A204.1 (cell line): ENCODE measurements around the gene BRSK2.
"Not testable (repeated sequence)": the region's sequence is repeated elsewhere in the genome, so short reads cannot be mapped to it uniquely, and the experiment has no call there.

ENCODE experiments used
- FAIRE-seq: peaks from 2 replicates; lab custom pipeline; 2012; peaks lifted over from hg19 to GRCh38; lab: Jason Lieb, UNC

Gene BRSK2

DNA sequence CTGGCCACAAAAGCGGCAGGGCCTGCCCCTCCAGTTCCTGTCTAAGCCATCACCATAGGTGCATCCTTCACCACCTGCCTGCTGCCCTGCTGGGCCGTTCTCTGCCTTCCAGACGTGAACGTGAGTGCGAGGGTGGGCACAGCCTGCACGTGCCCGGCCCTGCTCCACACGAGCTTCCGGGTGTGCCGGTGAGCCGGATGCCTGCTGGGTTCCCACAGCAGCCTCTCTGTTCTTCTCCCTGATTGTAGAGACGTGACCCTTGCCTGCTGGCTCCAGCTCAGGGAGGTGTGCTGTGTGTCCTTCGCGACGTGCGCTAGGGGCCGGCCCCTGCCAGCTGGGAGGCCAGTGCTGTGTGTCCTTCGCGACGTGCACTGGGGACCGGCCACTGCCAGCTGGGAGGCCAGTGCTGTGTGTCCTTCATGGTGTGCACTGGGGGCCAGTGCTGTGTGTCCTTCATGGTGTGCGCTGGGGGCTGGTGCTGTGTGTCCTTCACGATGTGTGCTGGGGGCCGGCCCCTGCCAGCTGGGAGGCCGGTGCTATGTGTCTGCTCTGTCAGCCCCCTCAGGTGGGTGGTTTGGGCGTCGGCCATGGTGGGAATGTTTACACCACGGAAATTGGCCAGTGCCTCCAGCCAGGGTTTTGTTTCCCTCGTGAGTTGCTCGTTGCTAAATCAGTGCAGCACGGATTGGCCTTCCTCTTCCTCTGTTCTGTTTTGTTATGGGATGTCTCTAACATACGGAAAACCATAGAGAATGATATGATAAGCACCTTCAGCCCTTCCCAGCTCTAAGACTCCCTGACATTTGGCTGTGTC is 35.4 kb upstream of the BRSK2 start:
- FAIRE-seq, result no peak

DNA sequence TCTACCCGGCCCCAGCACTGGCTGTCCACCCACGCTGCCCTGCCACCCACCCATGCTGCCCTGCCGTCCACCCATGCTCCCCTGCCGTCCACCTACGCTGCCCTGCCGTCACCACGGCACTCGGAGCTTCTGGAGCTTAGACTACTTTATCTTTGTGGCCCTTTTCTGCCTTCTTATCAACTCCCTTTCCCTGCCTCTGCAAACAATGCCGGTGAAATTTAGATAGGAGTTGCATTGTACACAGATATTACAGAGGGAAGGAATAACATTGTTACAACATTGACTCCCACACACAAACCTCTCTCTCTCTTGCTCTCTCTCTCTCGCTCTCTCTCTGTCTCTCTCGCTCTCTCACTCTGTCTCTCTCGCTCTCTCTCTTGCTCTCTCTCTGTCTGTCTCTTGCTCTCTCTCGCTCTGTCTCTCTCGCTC is 33.7 kb upstream of the BRSK2 start:
- no peak for FAIRE-seq

DNA sequence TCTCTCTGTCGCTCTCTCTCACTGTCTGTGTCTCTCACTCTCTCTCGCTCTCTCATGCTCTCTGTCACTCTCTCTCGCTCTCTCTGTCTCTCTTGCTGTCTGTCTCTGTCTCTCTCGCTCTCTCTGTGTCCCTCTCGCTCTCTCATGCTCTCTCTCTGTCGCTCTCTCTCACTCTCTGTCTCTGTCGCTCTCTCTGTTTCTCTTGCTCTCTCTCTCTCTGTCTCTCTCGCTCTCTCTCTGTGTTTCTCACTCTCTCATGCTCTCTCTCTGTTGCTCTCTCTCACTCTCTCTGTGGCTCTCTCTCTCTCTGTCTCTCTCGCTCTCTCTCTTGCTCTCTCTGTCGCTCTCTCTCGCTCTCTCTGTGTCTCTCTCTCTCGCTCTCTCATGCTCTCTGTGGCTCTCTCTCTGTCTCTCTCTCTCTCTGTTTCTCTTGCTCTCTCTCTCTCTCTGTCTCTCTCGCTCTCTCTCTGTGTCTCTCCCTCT is 33.2 kb upstream of the BRSK2 start:
- FAIRE-seq, result no peak

DNA sequence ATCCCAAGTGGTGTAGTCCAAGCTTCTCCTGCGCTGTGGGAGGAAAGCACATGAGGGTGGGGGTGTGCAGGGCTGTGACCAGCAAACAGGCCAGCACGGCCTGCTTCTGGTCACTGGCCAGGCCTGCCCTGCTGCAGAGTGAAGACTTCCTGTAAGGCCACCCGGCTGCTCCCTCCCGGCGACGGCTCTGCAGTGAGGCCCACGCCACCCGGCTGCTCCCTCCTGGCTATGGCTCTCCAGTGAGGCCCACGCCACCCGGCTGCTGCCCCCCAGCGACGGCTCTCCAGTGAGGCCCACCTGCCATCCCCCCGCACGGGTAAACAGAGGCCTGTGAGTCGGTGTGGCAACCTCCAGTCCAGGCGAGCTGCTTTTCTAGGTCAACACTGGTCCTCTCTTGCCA is 31.4 kb upstream of the BRSK2 start:
- FAIRE-seq, result no peak

DNA sequence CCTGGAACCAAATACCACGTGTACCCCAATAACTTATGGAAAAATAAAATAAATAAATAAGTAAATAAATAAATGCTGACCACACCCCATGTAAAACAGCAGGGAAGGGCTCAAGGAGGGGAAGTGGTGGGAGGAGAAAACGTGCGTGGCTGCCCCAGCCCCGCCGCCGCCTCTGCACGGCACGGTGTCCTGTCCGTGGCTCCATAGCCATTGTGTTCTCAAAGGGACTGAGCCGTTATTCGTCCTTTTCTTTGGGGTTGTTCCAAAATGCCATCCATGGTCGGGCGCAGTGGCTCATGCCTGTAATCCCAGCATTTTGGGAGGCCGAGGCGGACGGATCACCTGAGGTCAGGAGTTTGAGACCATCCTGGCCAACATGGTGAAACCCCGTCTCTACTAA is 30.8 kb upstream of the BRSK2 start:
- FAIRE-seq, result not testable (repeated sequence)

DNA sequence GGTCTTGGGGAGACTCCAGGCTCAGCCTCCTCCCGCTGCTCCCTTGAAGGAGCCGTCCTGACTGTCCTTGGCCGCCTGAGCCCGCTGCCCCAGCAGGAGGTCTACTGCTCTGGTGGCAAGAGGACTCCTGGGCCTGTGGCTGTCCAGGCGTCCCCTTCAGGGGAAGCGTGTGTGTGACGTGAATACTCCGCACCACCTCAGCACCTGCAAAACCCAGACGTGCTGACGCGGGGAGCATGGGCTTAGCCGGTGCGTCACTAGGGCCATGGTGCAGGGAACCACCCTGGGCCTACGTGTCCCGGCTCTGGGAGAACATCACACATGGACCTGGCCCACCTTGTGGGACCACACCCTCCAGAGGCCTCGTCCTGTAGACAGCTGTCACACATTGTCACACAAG is 30.2 kb upstream of the BRSK2 start:
- no peak for FAIRE-seq

DNA sequence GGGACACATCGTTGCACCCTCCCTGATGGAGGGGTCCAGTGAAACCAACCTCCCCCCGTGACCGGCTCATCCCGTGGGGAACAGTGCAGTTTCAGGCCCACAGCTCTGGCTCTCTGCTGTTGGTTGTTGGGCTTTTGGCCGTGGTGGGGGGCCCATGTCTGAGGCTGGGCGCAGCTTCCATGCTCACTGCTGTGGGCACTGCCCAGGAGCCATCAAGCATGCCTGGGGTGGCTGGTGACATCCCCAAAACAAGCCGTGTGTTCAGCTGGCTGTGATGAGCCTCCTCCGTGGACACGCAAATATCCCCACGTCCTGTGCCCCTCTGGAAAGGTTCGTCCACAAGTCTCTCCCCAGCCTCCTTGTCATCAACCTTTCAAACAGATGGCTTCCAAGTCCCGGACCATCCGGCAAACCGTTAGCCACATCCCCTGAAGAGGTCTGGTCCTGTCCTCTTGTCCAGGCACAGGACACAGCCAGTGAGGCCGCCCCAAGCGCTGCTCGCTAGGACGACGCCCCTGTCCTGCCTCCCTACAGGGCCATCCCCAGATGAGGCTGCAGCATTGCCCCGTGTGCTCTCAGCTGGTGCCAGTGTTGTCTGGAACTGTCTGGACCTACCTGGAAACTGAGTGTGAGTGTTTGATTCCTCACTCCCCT is 29.4 kb upstream of the BRSK2 start:
- no peak for FAIRE-seq

DNA sequence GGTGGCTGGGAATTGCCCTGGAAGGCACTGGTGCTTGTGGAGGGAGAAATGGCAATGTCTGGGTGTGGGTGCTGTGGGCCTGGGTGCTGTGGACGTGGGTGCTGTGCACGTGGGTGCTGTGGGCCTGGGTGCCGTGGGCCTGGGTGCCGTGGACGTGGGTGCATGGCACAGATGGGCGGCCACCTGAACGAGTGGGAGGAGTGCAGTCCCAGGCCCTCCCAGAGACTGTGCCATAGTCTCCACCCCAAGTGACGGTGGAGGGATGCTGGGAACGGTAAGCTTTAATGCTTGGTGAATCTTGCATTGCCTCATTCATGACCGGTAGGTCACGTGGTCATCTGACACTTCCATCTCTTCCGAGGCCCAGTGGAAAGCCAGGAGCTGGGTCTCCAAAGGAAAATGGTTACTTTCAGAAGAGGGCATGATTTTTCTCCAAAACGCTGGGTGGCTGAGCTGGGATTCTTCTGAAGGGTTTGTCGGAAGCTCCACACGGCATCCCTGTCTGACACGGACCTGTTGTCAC is 28.8 kb upstream of the BRSK2 start:
- no peak for FAIRE-seq

DNA sequence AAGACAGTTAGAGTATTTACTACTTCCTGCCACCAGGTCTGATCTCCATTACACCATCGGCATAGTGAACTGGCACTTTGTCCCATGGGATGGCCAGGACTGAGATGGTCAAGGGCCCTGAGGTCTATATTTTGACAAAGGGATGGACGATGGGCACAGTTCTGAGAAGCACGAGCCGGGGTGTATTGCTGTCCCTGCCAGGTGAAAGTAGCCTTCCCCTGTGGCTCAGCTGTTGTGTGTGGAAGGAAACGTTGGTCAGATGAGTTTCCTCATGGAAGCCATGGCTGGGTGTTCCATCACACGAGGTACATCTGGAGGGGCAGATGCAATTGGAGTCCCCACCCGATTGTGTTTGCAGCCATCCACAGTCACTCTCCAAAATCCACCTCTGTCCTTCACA is 27.9 kb upstream of the BRSK2 start:
- FAIRE-seq, result no peak

DNA sequence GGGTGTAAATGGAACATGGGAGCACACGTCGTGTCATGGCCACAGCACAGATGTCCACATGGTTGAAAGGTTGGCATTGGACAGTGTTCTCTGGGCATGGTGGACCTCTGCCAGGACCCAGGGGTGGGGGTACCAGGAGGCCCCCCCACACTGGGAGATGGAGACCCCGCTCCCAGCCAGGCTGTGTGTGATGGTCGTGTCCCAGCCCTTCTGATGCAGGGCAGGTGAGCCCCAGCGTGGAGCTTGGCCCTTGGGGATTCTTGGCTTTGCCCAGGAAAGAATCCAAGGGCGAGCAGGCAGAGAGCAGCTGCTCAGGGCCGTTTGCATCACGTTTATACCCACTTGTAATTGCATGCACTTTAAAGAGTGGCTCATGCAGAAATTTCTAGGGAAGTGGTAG is 22.0 kb upstream of the BRSK2 start:
- FAIRE-seq, result no peak

DNA sequence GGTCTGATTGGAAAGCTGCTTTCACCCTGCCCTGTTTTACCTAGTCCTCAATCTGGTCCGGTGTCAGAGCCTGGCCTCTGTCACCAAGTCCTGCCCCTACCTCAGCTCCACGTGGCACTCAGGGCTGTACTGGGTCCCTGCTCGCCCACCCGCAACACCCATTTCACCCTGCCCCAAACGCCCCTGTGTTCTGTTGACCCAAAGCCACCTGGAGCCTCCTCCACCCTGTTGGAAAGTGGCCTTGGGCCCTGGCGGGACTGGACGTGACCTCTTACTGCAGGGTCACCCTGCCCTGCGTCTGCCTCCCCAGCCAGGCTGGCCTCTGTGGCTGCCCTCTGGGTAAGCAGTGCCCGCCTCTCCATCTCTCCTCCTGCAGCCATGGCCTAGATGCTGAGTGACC is 21.5 kb upstream of the BRSK2 start:
- no peak for FAIRE-seq

DNA sequence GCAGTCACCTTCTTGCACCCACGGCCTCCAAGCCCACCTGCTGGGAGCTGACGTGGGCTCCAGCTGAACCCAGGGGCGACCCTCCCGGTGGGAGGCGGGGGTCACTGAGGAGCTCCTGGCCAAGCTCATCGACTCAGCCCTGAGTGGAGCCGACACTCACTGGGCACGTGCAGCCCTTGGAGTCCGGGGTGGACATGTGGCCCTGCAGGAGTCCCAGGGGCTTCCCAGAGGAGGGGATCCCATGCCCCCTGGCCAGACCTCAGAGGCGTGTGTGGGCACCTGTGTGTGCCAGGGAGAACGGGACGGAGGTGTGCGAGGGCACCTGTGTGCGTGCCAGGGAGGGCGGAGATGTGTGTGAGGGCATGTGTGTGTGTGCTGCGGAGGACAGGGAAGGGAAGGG is 20.8 kb upstream of the BRSK2 start:
- FAIRE-seq, result no peak

DNA sequence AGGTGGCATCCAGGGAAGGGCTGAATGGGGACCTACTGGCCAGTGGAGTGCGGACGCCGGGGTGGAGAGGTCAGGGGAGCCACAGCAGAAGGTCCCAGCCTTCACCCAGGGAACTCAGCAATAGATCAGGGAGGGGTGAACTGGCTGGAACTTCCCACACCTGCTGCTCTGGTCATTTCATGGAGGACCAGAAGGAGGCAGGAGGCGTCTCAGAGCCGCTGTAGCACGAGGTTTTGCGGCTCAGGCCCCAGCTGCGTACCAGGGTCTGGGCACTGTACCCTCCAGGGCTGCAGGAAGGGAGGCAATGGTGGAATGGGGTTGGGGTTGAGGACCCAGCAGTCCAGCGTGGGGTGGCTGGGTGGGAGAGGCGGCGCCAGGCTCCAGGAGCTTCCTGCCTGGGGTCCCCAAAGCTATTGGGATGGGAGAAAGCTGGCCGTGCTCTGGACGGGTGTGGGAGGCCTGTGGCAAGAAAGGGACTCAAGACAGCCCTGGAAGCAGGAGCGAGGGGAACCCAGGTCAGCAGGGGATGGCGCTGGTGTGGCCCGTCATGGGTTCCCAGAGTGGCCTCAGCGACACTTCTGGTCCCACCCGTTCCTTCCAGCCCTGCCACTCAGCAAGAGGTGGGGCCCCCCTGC is 20.2 kb upstream of the BRSK2 start:
- FAIRE-seq, result no peak

DNA sequence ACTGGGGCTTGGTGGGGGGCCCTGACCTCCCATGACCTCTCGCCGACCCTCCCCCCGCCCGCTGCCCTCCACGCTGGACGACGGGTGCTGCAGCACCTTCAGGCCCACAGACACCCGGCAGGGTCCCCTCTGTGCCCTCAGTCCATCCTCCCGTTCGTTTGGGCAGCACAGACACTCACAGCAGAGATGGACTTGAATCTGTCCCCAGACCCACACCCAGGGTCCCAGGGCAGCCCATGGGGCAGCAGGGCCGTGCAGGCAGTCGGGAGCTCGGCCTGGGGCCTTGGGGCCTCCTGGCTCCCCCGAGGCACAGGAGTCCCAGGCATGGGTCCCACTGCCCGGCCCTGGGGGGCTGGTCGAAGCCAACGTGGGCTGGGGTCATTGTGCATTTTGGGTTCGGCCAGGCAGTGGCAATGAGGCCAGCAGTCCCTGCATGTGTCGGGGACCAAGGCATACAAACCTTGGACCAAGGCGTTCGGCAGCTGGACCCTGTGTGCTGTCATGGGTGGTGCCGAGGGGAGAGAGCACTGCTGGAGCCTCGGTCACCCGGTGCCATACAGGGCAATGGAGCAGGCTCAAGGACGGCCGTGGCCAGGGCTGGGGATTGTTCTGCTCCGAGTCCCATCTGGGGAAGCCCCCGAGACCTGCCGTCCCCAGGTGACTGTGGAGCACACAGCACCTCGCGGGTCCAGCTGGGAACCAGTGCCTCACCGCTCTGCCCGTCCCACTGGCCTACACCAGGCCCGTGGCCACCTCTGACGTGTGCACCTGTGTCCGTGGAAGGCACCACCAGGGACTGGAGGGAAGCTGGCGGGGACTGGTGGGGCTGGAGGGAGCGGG is 19.3 kb upstream of the BRSK2 start:
- no peak for FAIRE-seq

DNA sequence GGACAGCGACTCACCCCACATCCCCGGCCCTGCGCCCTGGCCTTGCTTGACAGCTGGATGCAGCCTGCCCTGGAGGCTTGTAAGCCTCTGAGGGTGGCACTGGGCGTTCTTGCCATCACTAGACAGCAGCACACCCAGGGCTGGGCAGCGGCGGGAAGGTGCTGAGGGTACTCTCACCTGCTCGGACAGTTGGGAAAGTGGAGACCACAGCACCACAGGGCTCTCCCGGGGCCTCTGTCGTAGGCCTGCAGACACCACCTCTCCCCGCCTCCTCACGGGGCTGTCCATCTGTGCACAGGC is 18.8 kb upstream of the BRSK2 start:
- FAIRE-seq, result no peak

DNA sequence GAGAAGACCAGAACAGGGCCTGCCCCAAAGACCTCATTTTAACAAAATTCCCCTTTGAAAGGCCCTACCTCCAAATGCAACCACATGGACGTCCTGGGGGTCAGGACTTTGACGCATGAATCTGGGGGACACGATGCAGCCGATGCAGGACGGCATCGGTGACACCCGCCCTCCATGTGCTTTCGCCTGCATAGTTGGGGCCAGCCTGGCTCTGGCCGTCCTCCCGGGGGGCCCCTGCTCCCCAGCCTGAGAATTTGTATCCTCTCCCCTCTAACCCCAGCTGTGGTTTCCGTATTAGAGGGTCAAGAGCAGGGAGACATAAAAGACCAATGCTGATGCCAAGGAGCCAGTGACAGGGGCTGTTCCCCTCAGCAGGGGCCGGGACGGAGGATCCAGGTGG is 18.4 kb upstream of the BRSK2 start:
- no peak for FAIRE-seq

DNA sequence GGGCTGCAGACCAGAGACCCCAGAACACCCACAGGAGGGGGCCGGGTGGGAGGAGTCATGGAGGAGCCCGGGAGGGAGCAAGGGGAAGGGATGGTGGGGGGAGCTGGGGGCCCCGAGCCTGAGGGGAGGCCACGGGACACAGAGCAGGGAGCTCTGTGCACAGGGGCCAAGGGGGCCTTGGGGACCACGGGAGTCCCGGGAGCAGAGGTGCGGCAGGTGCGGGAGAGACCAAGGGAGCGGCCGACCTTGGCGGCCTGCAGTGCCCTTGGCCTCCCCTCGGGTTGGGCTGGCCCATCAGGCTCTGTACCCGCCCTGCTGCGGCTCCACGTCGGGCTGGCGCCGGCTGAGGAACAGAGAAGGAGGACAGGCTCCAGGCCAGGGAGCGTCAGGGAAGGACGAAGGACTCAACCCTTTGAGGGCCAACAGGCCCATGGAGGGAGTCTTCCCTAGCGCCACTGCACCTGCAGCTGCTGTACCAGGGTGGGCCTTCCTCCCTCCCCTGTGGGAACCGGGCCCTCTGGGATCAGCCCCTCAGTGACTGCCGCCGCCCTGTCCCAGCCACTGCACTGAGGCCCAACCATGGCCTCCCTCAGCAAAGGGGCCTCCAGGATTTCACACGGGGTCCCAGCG is 17.8 kb upstream of the BRSK2 start:
- FAIRE-seq, result no peak

DNA sequence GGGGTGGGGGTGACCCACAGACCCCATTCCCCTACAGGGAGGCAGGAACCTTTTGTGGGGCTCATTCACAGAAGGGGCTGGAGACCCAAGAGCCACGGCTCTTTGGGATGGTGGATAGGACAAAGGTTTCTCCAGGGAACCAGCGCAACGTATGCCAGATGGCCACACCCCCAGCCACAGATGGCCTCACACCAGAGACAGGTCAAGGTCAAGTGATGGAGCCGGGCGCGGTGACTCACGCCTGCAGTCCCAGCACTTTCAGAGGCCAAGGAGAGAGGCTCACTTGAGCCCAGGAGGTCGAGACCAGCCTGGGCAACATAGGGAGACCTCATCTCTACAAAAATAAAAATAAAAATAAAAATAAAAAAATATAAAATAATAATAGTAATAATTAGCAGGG is 17.1 kb upstream of the BRSK2 start:
- no peak for FAIRE-seq

DNA sequence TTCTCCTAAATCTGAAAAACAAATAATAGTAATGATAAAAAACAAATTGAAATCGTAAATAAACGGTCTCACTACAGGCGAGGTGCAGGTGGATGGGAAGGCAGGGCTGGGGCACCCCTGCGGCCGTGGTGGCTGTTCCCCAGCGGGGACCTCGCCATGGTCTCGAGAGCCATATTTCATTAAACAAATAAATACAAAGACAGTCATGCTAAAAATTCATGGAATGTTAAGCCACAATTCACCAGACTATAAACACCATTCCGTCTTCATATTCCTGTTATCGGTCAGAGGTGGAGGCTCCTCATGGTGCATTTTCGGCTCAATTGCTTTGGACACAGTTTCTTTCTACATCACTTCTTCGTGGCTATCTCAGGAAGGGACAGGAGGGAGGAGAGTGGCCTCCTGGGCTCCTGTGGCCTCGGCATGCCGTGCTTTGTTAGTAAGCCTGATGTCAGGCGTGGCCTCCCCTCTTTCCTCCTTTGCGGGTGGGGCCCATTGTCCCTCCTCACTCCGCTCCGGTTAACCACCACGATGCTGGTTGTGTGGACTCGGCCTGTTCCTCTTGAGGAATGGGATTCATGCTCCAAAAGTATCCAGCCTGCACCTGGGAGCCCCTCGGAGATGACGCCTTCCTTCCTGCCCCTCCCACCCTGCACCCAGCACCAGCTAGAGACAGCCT is 16.1 kb upstream of the BRSK2 start:
- FAIRE-seq, result no peak

DNA sequence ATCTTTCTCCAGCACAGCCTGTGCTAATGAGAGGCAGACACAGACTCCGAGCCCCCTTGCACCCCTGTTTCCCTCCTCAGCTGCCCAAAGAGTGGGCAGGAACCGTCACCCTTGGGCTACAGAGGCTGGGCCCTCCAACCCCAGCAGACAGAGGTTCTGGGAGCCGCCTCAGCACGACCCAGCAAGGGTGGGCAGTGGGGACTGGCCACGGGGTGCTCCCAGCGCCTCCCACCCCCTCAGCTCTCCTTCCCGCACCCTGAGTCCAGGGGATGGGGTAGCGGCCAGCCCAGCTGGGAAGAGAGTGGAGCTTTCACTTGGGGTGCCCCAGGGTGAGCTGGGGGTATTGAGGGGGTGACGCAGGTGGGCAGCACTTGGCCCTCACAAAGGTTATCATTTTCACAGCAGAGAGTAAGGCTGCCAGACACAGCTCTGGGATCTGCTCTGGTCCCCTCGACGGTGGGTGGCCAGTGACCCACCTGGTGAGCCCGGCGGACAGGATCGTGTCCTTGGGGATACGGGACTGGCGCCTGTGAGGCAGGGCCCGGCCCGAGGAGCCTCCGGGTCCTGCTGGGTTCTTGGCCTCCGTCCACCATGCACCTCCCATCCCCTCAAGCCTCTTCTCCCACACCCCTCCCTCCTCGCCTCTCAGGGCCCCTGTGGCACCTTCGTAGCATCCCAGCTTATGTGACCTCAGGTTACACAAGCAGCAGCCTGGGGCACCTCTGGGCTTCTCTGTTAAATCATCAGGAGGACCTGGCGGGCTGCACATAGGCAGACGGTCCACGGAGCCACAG is 14.4 kb upstream of the BRSK2 start:
- no peak for FAIRE-seq

DNA sequence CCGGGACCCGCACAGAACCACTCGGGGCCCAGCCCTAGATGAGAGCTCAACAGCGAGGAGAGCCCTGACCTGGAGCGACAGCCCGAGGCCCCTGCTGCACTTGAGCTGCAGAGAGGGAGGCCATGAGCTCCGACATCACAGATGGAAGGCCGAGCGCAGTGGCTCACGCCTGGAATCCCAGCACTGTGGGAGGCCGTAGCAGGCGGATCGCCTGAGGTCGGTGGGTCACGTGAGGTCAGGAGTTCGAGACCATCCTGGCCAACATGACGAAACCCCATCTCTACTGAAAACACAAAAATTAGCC is 13.8 kb upstream of the BRSK2 start:
- no peak for FAIRE-seq
